Neural cell (in vitro differentiated cells): ENCODE data around the gene NMNAT1.

ENCODE experiments used
- CTCF ChIP-seq: fragments of 450-650 bp; IDR thresholded peaks from 2 replicates; pipeline ENCODE4 v1.5.1; 2014; ENCODE audit warnings: antibody characterized with exemption, mild to moderate bottlenecking, moderate library complexity; ENCODE audit not compliant: poor library complexity, severe bottlenecking
- EP300 ChIP-seq: fragments of 450-650 bp; conservative IDR thresholded peaks from 2 replicates; pipeline ENCODE4 v1.6.1; 2014; ENCODE audit warnings: antibody characterized with exemption, mild to moderate bottlenecking, moderate library complexity; ENCODE audit not compliant: poor library complexity, severe bottlenecking
- EZH2 ChIP-seq: fragments of 200-600, 300-800 bp; shearing (Covaris generic), sonication (generic); IDR thresholded peaks from 2 replicates; pipeline ENCODE4 v1.6.1; 2014; ENCODE audit warnings: antibody characterized with exemption, low read length, borderline replicate concordance, mild to moderate bottlenecking; ENCODE audit not compliant: insufficient read depth, poor library complexity, severe bottlenecking
- POLR2AphosphoS5 ChIP-seq: IDR thresholded peaks from 2 replicates; pipeline ENCODE4 v1.6.1; 2012
- RAD21 ChIP-seq: fragments of 450-650 bp; conservative IDR thresholded peaks from 2 replicates; pipeline ENCODE4 v1.6.1; 2014; ENCODE audit warnings: antibody characterized with exemption, mild to moderate bottlenecking, moderate library complexity
- REST ChIP-seq: IDR thresholded peaks from 2 replicates; pipeline ENCODE4 v1.6.1; 2012; ENCODE audit warnings: borderline replicate concordance

- TF ChIP-seq CTCF (peak; percentile 77), EP300 (no peak), REST (no peak), POLR2AphosphoS5 (no peak), EZH2 (no peak), RAD21 (peak; percentile 72)
Measured at GRCh38 chr1:9942399-9942938, 806 bp upstream of the NMNAT1 start.
